Bronchus fibroblast of lung (primary cell): ENCODE data around the gene TXNRD3. TPM values are rescaled to one million over a fixed set of nuclear protein-coding genes. Genes with fewer than 3 reads are reported as not detected.

Experiments
- total RNA-seq: library from RNA; depleted of rRNA; stranded (reverse); fragments of >200 nt; gene quantifications from 2 replicates; pipeline ENCODE4 v1.2.3, GENCODE V29; 2015

Gene TXNRD3
- total RNA-seq, result 6.1 and 6.9 TPM in 2 replicates

DNA sequence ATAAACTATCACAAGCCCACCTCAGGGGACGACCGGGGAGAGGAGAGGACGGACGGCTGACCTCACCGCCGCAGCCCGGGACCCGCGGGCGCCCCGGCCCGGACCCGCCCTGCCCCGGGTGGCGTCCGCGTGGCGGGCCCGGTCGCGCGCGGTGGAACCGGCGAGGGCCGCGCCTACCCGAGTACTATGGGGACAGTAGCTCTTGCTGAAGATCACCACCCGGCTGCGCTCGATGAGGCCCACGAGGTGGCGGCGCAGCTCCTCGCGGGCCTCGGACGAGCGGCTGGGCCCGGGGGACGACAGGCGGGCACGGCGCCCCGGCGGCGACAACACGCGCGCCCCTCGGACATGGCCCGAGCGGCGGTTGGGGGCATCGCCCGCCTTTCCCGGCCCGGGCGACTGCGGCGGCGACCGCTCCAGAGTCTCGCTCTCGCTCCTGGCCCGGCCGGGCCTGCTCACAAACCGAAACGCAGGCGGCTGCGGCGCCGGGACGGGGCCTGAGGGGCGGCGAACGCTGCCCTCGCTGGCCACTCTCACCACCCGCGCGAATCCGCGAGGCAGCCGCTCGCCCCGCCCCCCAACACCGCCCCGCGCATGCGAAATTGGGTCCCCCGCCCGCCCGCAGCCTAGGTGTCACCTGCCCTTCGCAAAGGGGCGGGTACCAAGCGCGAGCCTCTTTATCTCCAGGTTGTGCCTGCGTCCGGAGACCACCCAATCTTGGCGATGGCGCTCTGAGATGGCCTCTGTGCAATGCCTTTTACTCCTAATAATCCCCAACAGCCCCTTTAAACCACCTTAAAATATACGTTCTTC lies at the start of gene TXNRD3:
TSS of gene TXNRD3 (minus strand) at position 554 of the 813 bp plus-strand sequence.

DNA sequence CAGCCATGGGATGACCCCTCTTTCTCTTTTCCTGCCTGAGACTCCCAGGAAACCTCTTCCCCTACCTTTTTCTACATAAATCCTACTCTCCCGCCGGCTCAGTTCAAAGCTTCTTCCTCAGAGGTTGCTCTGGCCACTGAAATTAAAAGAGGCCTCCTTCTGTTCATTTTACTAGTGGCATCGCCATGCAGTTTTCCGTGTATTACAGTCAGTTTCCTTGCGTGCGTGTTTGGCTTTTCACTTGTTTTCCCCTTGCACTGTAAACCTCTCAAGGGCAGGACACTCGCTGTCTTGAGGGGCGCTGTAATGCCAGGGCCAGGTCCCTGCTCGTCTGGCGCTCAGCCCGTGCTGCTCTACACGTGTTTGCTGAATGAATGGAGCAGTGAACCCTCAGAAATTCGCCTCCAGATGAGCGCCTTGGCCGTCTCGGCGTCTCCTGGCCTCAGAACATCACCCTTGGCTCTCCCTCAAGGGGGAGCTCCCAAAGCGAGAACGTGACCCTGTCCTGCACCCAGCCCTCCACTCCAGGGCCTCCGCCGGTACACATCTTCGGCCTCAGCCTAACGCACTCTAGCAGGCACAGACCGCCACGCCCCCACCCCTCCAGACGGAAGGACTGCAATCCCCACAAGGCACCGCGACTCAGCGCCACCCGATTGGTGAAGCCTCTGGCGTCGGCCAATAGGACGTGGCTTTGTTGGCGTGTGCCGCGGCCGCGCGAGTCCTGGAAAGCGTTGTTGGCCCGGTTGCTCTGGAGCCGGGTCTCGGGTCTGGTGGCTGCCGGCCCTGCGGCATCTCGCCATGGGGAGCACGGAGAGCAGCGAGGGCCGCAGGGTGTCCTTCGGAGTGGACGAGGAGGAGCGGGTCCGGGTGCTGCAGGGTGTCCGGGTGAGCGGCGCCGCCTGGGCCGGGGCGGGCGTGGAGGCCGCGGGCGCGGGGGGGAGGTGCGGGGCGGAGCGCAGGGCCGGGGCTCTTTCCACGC lies 48.9 kb upstream of the TXNRD3 start, which contains the start of gene CHCHD6:
TSS of gene CHCHD6 (plus strand) at position 729 of the 982 bp plus-strand sequence. CDS start at position 802, 73 bp downstream.

DNA sequence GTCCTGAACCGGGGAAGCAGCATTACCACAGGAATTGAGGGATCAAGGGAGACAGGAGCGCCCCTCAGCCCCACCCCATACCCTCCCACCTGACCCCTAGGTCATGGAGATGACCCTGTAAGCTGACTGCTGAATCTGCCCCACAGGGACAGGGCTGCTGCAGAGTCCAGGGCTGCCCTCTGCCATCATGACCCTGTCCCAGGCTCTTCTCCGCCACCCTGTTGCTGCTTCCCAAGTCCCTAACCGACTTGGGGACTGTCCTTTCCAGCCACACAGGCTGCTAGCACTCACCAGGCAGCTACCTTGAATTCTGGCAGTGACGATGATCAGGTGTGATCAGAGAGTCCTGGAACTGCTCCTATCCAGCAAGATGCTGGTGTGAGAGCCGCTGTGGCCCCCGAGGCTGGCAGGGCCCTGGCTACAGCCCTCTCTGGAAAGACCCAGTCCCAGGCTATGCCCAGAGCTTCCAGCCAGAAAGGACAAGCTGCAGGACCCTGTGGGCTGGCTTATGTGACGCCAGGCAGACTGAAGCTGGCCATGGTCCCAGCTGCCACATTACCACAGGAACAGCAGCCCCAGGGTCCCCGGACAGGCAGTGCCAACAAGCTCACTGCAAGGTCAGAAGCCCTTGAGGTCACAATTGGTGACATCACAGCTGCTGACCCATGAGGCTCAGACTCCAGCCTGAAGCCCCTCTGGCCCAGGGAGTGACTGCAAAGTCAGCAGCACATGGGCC lies 96.4 kb downstream of the TXNRD3 start, which contains the start of gene C3orf22:
TSS of gene C3orf22 (minus strand) at position 597 of the 736 bp plus-strand sequence. CDS start 5,542 bp downstream, outside the sequence.

Other genes with a start within 250 kb of the TXNRD3 start
- gene ZXDC, start 179.2 kb downstream of the TXNRD3 start, total RNA-seq, result 14.3 and 16.1 TPM in 2 replicates
- not detected in 2 replicates for gene UROC1, start 137.4 kb downstream of the TXNRD3 start, total RNA-seq
- gene CHST13, start 131.0 kb downstream of the TXNRD3 start, total RNA-seq, result not detected in 2 replicates
- not detected in 2 replicates for gene C3orf22, start 96.2 kb downstream of the TXNRD3 start, total RNA-seq
- gene CHCHD6, start 49.1 kb upstream of the TXNRD3 start, total RNA-seq, result 20.1 and 23.0 TPM in 2 replicates